CD4-positive, alpha-beta T cell (primary cell): ENCODE results near the gene COL18A1. TPM values are rescaled to one million over a fixed set of nuclear protein-coding genes. Genes with fewer than 3 reads are reported as not detected.

Experiments
- ATAC-seq: fragments of 200-7000 bp; cut with Tn5 transposase; one replicate; pipeline ENCODE4 v1.10.0; 2022; ENCODE audit warnings: mild to moderate bottlenecking; ENCODE audit not compliant: poor library complexity
- CTCF ChIA-PET: fragments of 350-600 bp; sonication (Branson Sonifier 250); formaldehyde crosslinking; loops from one replicate; lab custom pipeline; 2021; ENCODE audit warnings: antibody characterized with exemption, inconsistent platforms; lab: Charles Lee
- POLR2A ChIA-PET: fragments of 350-600 bp; sonication (Branson Sonifier 250); formaldehyde crosslinking; loops from one replicate; lab custom pipeline; 2021; ENCODE audit warnings: antibody characterized with exemption, inconsistent platforms; lab: Charles Lee
- DNase-seq, 14 experiments: peaks; one replicate each; pipeline ENCODE4 v3.0.0-alpha.2; 2013 to 2020; ENCODE audit warnings: mixed read lengths in 2 of 14
- H3K27ac ChIP-seq, 2 donors: one replicate each; pipeline versions ENCODE4 v1.5.1 to v1.7.0; 2013; ENCODE audit warnings: low read length in 2 of 2, low read depth in 1 of 2, mild to moderate bottlenecking in 1 of 2
- H3K27me3 ChIP-seq, 2 experiments: 1 replicate in 1 of 2; 2 replicates in 1 of 2; pipeline versions ENCODE4 v1.6.1 to v1.7.0; 2013; ENCODE audit warnings: low read length in 2 of 2, control low read depth in 1 of 2, mild to moderate bottlenecking in 1 of 2, moderate library complexity in 1 of 2; ENCODE audit not compliant: insufficient read depth in 2 of 2, control insufficient read depth in 1 of 2
- H3K36me3 ChIP-seq: one replicate; pipeline ENCODE4 v1.6.1; 2013; ENCODE audit warnings: low read length, control low read depth; ENCODE audit not compliant: insufficient read depth
- H3K4me1 ChIP-seq: one replicate; pipeline ENCODE4 v1.6.1; 2013; ENCODE audit warnings: low read length, control low read depth; ENCODE audit not compliant: insufficient read depth
- H3K4me3 ChIP-seq: one replicate; pipeline ENCODE4 v1.5.1; 2013; ENCODE audit warnings: mild to moderate bottlenecking, low read length, moderate library complexity
- H3K9me3 ChIP-seq, 2 experiments: 1 replicate in 1 of 2; 2 replicates in 1 of 2; pipeline versions ENCODE4 v1.6.1 to v1.7.0; 2013; ENCODE audit warnings: low read length in 2 of 2, mild to moderate bottlenecking in 2 of 2, control low read depth in 1 of 2, moderate library complexity in 1 of 2; ENCODE audit not compliant: control insufficient read depth in 1 of 2, insufficient read depth in 1 of 2
- H3K27ac Mint-ChIP-seq: one replicate; pipeline ENCODE4 v1.8.0; 2020; ENCODE audit warnings: mixed read lengths
- H3K27me3 Mint-ChIP-seq: one replicate; pipeline ENCODE4 v1.8.0; 2021; ENCODE audit warnings: mixed read lengths
- H3K36me3 Mint-ChIP-seq: one replicate; pipeline ENCODE4 v1.8.0; 2021; ENCODE audit warnings: low read depth, mixed read lengths
- H3K4me1 Mint-ChIP-seq: one replicate; pipeline ENCODE4 v1.8.0; 2021; ENCODE audit warnings: low read depth, mixed read lengths
- H3K4me3 Mint-ChIP-seq: one replicate; pipeline ENCODE4 v1.8.0; 2020; ENCODE audit warnings: mild to moderate bottlenecking, mixed read lengths
- H3K9me3 Mint-ChIP-seq: one replicate; pipeline ENCODE4 v1.8.0; 2020; ENCODE audit warnings: mixed read lengths
- intact Hi-C, 2 experiments: fragments of 100-400 bp; cut with DNase I in 1 of 2; cut with micrococcal nuclease in 1 of 2; formaldehyde crosslinking; loops; one replicate each; pipeline versions ENCODE4 v1.15.1 to v1.9.0; 2023 to 2025; cut with DNase I, micrococcal nuclease
- total RNA-seq, 174 experiments: library from RNA in 2 of 174; stranded (reverse) in 2 of 174; gene quantifications; one replicate each; pipeline ENCODE4 v1.2.3 and lab custom pipeline; 2021 to 2026
- TF ChIP-seq, protein P1 (sequence below): fragments of 200-600 bp; IDR thresholded peaks from one replicate; pipeline ENCODE4 v1.8.0; 2022; ENCODE audit warnings: antibody characterized with exemption, mild to moderate bottlenecking

COL18A1 gene
- total RNA-seq, 2 experiments from 2014 or later: 15.2 to 16.0 TPM

DNA sequence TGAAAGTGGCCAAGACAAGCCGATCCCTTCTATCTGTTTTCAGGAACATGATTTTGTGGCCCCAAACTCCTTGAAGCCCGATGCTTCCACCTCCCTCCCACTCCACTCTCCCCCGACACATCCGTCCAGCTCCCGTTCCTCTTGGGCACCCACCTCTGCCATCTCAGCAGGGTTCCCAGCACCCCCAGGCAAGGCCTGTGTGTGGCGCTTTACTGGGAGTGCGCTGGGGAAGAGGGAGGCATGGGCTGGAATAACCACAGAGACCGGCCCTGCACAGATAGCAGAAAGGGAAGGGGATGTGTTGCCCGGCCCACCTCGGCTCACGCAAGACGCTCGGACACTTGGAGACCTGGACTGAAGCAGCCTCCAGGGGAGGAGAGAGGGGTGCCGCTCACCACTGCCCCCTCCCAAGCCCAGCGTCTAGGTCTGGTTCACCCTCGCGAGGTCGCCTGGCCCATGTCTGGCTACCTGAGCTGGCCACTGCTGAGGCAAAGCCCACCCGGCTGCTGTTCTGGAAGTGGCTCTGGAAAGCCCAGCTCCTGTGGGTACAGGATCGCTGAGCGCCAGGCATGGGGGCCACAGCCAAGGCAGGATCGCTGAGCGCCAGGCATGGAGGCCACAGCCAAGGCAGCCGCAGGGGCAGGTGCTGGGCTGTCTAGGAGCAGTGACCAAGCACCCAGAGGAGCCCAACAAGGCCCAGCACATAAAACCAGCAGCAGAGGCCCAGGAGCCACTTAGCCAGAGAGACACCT is 23.8 kb upstream of the COL18A1 start:
- DNase-seq: no peak
- Mint-ChIP-seq H3K4me1 (no peaks in the 10 kb centered on the region), H3K36me3 (no peaks in the 10 kb centered on the region), H3K27ac (no peak overlapping the region), H3K4me3 (no peak overlapping the region), H3K9me3 (no peaks in the 10 kb centered on the region), H3K27me3 (peaks cover 24% of the 10 kb centered on the region)
- ChIA-PET POLR2A (no interaction called here), CTCF (no interaction called here)
- intact Hi-C loops: no loop called here
- Histone ChIP-seq H3K4me3 (no peak overlapping the region), H3K4me1 (no peaks in the 10 kb centered on the region), H3K27me3 (peaks cover 4 to 15% of the 10 kb centered on the region in 2 experiments), H3K9me3 (peaks cover 0 to 20% of the 10 kb centered on the region in 2 experiments), H3K27ac (no peak overlapping the region), H3K36me3 (no peaks in the 10 kb centered on the region)
- TF ChIP-seq, protein P1, sequence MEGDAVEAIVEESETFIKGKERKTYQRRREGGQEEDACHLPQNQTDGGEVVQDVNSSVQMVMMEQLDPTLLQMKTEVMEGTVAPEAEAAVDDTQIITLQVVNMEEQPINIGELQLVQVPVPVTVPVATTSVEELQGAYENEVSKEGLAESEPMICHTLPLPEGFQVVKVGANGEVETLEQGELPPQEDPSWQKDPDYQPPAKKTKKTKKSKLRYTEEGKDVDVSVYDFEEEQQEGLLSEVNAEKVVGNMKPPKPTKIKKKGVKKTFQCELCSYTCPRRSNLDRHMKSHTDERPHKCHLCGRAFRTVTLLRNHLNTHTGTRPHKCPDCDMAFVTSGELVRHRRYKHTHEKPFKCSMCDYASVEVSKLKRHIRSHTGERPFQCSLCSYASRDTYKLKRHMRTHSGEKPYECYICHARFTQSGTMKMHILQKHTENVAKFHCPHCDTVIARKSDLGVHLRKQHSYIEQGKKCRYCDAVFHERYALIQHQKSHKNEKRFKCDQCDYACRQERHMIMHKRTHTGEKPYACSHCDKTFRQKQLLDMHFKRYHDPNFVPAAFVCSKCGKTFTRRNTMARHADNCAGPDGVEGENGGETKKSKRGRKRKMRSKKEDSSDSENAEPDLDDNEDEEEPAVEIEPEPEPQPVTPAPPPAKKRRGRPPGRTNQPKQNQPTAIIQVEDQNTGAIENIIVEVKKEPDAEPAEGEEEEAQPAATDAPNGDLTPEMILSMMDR: no peak
- ATAC-seq: no peak

DNA sequence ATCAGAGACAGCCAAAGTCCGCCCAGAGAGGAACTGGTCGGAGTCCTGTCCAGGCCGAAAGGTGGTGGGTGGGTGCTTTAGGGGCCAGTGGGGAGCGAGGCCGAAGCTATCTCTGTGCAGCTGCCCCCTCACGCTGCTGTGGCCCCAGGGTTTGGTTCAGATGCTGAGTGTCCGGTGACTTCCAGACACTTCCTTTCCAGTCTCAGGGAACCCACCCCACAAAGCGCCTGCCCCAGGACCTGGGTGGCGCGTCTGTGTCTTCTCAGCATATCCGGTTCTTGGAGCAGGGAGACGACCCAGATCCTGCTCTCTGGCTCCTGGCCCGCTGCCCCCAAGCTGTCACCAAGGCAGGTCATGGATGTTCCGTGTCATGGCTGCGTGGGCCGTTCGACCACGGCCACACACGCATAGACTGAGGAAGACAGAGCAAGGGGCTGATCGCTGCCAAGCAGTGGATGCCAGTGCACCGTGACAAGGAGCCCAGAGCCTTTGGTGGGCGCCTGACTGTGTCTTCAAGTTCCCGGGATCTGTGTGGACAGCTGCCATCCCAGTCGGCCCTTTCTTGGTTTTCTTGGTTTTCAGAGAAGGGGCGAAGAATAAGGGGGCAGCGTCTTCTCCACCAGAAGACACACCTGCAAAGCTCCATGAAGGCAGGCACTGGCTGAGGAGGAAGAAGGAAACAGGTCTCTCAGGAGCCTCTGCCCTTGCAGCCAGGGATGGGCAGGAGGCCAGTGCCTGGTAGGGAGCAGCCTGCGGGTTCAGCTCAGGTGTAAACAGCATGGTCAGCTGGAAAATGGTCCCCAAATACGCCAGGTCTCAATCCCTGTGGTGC is 22.9 kb upstream of the COL18A1 start:
- H3K27ac Mint-ChIP-seq: no peak overlapping the region
- no peak for DNase-seq
- CTCF ChIA-PET: no interaction called here

DNA sequence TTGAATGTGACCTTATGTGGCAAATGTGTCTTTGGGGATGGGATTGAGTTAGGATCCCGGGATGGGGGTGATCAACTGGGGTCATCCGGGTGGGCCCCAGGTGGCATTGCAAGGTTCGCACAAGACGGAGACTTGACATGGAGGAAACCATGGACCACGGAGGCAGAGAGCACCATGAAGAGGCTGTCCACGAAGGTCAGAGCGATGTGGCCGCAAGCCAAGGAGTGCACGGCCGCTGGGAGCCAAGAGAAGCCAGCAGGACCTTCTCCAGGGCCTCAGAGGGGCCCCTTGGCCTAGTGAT is 22.3 kb upstream of the COL18A1 start:
- H3K27me3 Mint-ChIP-seq: peaks cover 24% of the 10 kb centered on the region
- intact Hi-C loops: no loop called here
- H3K36me3 Mint-ChIP-seq: no peaks in the 10 kb centered on the region
- H3K36me3 ChIP-seq: no peaks in the 10 kb centered on the region
- H3K4me3 ChIP-seq: no peak overlapping the region
- H3K4me1 ChIP-seq: no peaks in the 10 kb centered on the region
- TF ChIP-seq, protein P1: no peak
- POLR2A ChIA-PET: no interaction called here
- peaks cover 6 to 18% of the 10 kb centered on the region in 2 experiments for H3K27me3 ChIP-seq
- no peak overlapping the region for H3K27ac ChIP-seq
- no peak overlapping the region for H3K27ac Mint-ChIP-seq
- H3K4me3 Mint-ChIP-seq: no peak overlapping the region
- CTCF ChIA-PET: no interaction called here
- DNase-seq: no peak
- no peaks in the 10 kb centered on the region for H3K4me1 Mint-ChIP-seq
- H3K9me3 Mint-ChIP-seq: no peaks in the 10 kb centered on the region
- peaks cover 0 to 20% of the 10 kb centered on the region in 2 experiments for H3K9me3 ChIP-seq
- no peak for ATAC-seq

More for the DNA sequence above, 22.9 kb upstream of the COL18A1 start:
- H3K27ac ChIP-seq: no peak overlapping the region
- intact Hi-C loops: no loop called here
- no peak overlapping the region for H3K4me3 ChIP-seq
- TF ChIP-seq, protein P1: no peak
- no peaks in the 10 kb centered on the region for H3K36me3 ChIP-seq
- H3K4me3 Mint-ChIP-seq: no peak overlapping the region
- no peak for ATAC-seq
- peaks cover 6 to 18% of the 10 kb centered on the region in 2 experiments for H3K27me3 ChIP-seq
- H3K9me3 Mint-ChIP-seq: no peaks in the 10 kb centered on the region
- H3K36me3 Mint-ChIP-seq: no peaks in the 10 kb centered on the region
- POLR2A ChIA-PET: no interaction called here
- H3K4me1 Mint-ChIP-seq: no peaks in the 10 kb centered on the region
- H3K4me1 ChIP-seq: no peaks in the 10 kb centered on the region
- H3K27me3 Mint-ChIP-seq: peaks cover 27% of the 10 kb centered on the region
- H3K9me3 ChIP-seq: peaks cover 0 to 20% of the 10 kb centered on the region in 2 experiments
